CD14-positive monocyte (primary cell): ENCODE measurements around the gene ZIC5. TPM values are rescaled to one million over a fixed set of nuclear protein-coding genes. Genes with fewer than 3 reads are reported as not detected.
A peak's percentile ranks its signal among the peaks of the same experiment; 100 is the strongest.

Source experiments
- DNase-seq, 3 donors: peaks; one replicate each; pipeline ENCODE4 v3.0.0-alpha.2; 2011 to 2022
- H2AFZ ChIP-seq: 2 replicates; pipeline ENCODE4 v1.6.0; 2012; ENCODE audit warnings: mild to moderate bottlenecking, low read depth, low read length, inconsistent platforms; ENCODE audit not compliant: insufficient read depth, poor library complexity, severe bottlenecking
- H3K27ac ChIP-seq, 2 donors: 1 replicate in 1 of 2; 2 replicates in 1 of 2; pipeline ENCODE4 v1.5.1; 2012 to 2013; ENCODE audit warnings: low read length in 2 of 2, control low read depth in 1 of 2, inconsistent platforms in 1 of 2, low read depth in 1 of 2, mild to moderate bottlenecking in 1 of 2
- H3K27me3 ChIP-seq, 2 donors: one replicate each; pipeline versions ENCODE4 v1.6.0 to v1.6.1; 2011 to 2013; ENCODE audit warnings: low read length in 2 of 2; ENCODE audit not compliant: control insufficient read depth in 2 of 2, insufficient read depth in 2 of 2
- H3K36me3 ChIP-seq, 2 donors: replicated peaks in 1 of 2; 1 replicate in 1 of 2; 2 replicates in 1 of 2; pipeline versions ENCODE4 v1.5.1 to v1.6.1; 2012 to 2013; ENCODE audit warnings: low read length in 2 of 2, control low read depth in 1 of 2, inconsistent platforms in 1 of 2, mild to moderate bottlenecking in 1 of 2; ENCODE audit not compliant: insufficient read depth in 2 of 2, control insufficient read depth in 1 of 2
- H3K4me1 ChIP-seq, 2 donors: 1 replicate in 1 of 2; 2 replicates in 1 of 2; pipeline versions ENCODE4 v1.5.1 to v1.6.1; 2012 to 2013; ENCODE audit warnings: low read length in 2 of 2, control low read depth in 1 of 2, inconsistent platforms in 1 of 2, mild to moderate bottlenecking in 1 of 2, moderate library complexity in 1 of 2; ENCODE audit not compliant: insufficient read depth in 2 of 2, control insufficient read depth in 1 of 2
- H3K4me2 ChIP-seq: replicated peaks from 2 replicates; pipeline ENCODE3; 2012; ENCODE audit warnings: low read length, moderate library complexity, mild to moderate bottlenecking; ENCODE audit not compliant: poor library complexity, severe bottlenecking; ENCODE audit errors: extremely low read depth
- H3K4me3 ChIP-seq, 3 experiments: fragments of 200-600 bp in 1 of 3; sonication (generic) in 1 of 3; replicated peaks in 1 of 3; 1 replicate in 2 of 3; 2 replicates in 1 of 3; pipeline ENCODE4 v1.5.1; 2011 to 2013; ENCODE audit warnings: low read length in 3 of 3, mild to moderate bottlenecking in 3 of 3, control low read depth in 2 of 3, low read depth in 2 of 3, inconsistent platforms in 1 of 3, moderate library complexity in 1 of 3
- H3K79me2 ChIP-seq: 2 replicates; pipeline ENCODE4 v1.6.0; 2012; ENCODE audit warnings: mild to moderate bottlenecking, control low read depth, inconsistent platforms, low read length, moderate library complexity; ENCODE audit not compliant: insufficient read depth
- H3K9ac ChIP-seq: 2 replicates; pipeline ENCODE4 v1.6.0; 2017; ENCODE audit warnings: low read length, mild to moderate bottlenecking; ENCODE audit not compliant: insufficient read depth, poor library complexity, severe bottlenecking
- H3K9me3 ChIP-seq, 2 donors: replicated peaks in 1 of 2; 1 replicate in 1 of 2; 2 replicates in 1 of 2; pipeline versions ENCODE4 v1.5.1 to v1.6.1; 2012 to 2013; ENCODE audit warnings: low read length in 2 of 2, control low read depth in 1 of 2; ENCODE audit not compliant: control insufficient read depth in 1 of 2, insufficient read depth in 1 of 2
- H4K20me1 ChIP-seq: 2 replicates; pipeline ENCODE4 v1.6.0; 2012; ENCODE audit warnings: mild to moderate bottlenecking, low read length, control low read depth, moderate library complexity; ENCODE audit not compliant: insufficient read depth
- H3K27ac Mint-ChIP-seq, 7 donors: one replicate each; pipeline ENCODE4 v1.8.0; 2020; ENCODE audit warnings: mild to moderate bottlenecking in 7 of 7, mixed read lengths in 7 of 7, moderate library complexity in 6 of 7, inconsistent platforms in 2 of 7
- H3K27me3 Mint-ChIP-seq, 3 donors: one replicate each; pipeline ENCODE4 v1.8.0; 2021 to 2022; ENCODE audit warnings: low read depth in 3 of 3, mild to moderate bottlenecking in 3 of 3, mixed read lengths in 3 of 3, moderate library complexity in 3 of 3, inconsistent platforms in 1 of 3
- H3K36me3 Mint-ChIP-seq, 2 donors: one replicate each; pipeline ENCODE4 v1.8.0; 2020; ENCODE audit warnings: mixed read lengths in 2 of 2, inconsistent platforms in 1 of 2, mild to moderate bottlenecking in 1 of 2
- H3K4me1 Mint-ChIP-seq: one replicate; pipeline ENCODE4 v1.8.0; 2020; ENCODE audit warnings: mild to moderate bottlenecking, mixed read lengths
- H3K4me3 Mint-ChIP-seq, 2 donors: one replicate each; pipeline ENCODE4 v1.8.0; 2020; ENCODE audit warnings: mild to moderate bottlenecking in 2 of 2, mixed read lengths in 2 of 2, moderate library complexity in 1 of 2
- H3K9me3 Mint-ChIP-seq, 7 donors: one replicate each; pipeline ENCODE4 v1.8.0; 2020 to 2022; ENCODE audit warnings: mixed read lengths in 7 of 7, mild to moderate bottlenecking in 6 of 7, moderate library complexity in 6 of 7, inconsistent platforms in 2 of 7
- CTCF ChIP-seq: fragments of 200-600 bp; IDR thresholded peaks from one replicate; pipeline ENCODE4 v1.8.0; 2022; ENCODE audit warnings: antibody characterized with exemption, mild to moderate bottlenecking
- WGBS: methylation state at CpG from one replicate; pipeline ENCODE4 v1.1.5; 2013; ENCODE audit warnings: missing lambda C conversion rate; ENCODE audit not compliant: insufficient coverage; 5-methylcytosine and 5-hydroxymethylcytosine counted together
- intact Hi-C, 2 donors: fragments of 100-400 bp; cut with micrococcal nuclease; formaldehyde crosslinking; loops; one replicate each; pipeline versions ENCODE4 v1.15.0 to v1.15.1; 2023
- polyA plus RNA-seq, 3 donors: library from polyadenylated mRNA; depleted of rRNA in 1 of 3; unstranded in 2 of 3; stranded (reverse) in 1 of 3; fragments of 300-500 nt in 2 of 3; fragments of >200 nt in 1 of 3; fragmentation: Illumina TruSeq in 2 of 3; gene quantifications; 1 replicate in 2 of 3; 2 replicates in 1 of 3; pipeline ENCODE4 v1.2.3, GENCODE V29; 2012 to 2021

The ZIC5 gene
- polyA plus RNA-seq, 3 donors, result not detected

GRCh38 chr13:99958406-99959126 is 13.0 kb downstream of the ZIC5 start:
- H3K9ac ChIP-seq, result no peak overlapping the region
- H2AFZ ChIP-seq, result no peak overlapping the region
- DNase-seq, result no peak
- TF ChIP-seq CTCF, result no peak
- H3K27ac ChIP-seq, result no peak overlapping the region
- peaks cover 89 to 100% of the 10 kb centered on the region in 2 donors for H3K27me3 ChIP-seq
- no peak overlapping the region for H3K4me2 ChIP-seq
- intact Hi-C loops, result no loop called here
- H3K9me3 Mint-ChIP-seq, result peaks cover 0 to 30% (median 6%) of the 10 kb centered on the region in 7 donors
- H3K27ac Mint-ChIP-seq, result no peak overlapping the region
- peak overlapping the region in 1 of 2 donors; percentile 74 for H3K4me3 Mint-ChIP-seq
- H3K9me3 ChIP-seq, result peaks cover 0 to 37% of the 10 kb centered on the region in 2 donors
- no peak overlapping the region for H3K4me3 ChIP-seq
- H3K79me2 ChIP-seq, result no peaks in the 10 kb centered on the region
- WGBS, result 9% methylated on average over 31 of the region's 35 CpGs
- peaks cover 18% of the 10 kb centered on the region for H3K4me1 Mint-ChIP-seq
- H3K36me3 ChIP-seq, result no peaks in the 10 kb centered on the region
- H3K4me1 ChIP-seq, result peaks cover 5 to 7% of the 10 kb centered on the region in 2 donors
- H4K20me1 ChIP-seq, result no peaks in the 10 kb centered on the region
- peaks cover 90 to 95% (median 92%) of the 10 kb centered on the region in 3 donors for H3K27me3 Mint-ChIP-seq
- H3K36me3 Mint-ChIP-seq, result peaks cover 0 to 6% of the 10 kb centered on the region in 2 donors

- TF ChIP-seq CTCF, result no peak
Measured at GRCh38 chr13:99956473-99957349, 14.9 kb downstream of the ZIC5 start.

More at GRCh38 chr13:99956473-99957349, 14.9 kb downstream of the ZIC5 start:
- Histone ChIP-seq H3K36me3 (no peaks in the 10 kb centered on the region), H4K20me1 (no peaks in the 10 kb centered on the region), H3K9me3 (peaks cover 0 to 37% of the 10 kb centered on the region in 2 donors), H3K79me2 (no peaks in the 10 kb centered on the region), H3K9ac (no peak overlapping the region), H3K4me1 (peaks cover 5 to 7% of the 10 kb centered on the region in 2 donors), H3K4me3 (no peak overlapping the region), H3K4me2 (no peak overlapping the region), H3K27ac (no peak overlapping the region), H3K27me3 (peaks cover 75 to 92% of the 10 kb centered on the region in 2 donors), H2AFZ (no peak overlapping the region)
- Mint-ChIP-seq H3K4me1 (peaks cover 18% of the 10 kb centered on the region), H3K27ac (no peak overlapping the region), H3K36me3 (peaks cover 0 to 6% of the 10 kb centered on the region in 2 donors), H3K9me3 (peaks cover 0 to 30% (median 6%) of the 10 kb centered on the region in 7 donors), H3K4me3 (peak overlapping the region in 1 of 2 donors; percentile 86), H3K27me3 (peaks cover 93 to 99% (median 97%) of the 10 kb centered on the region in 3 donors)
- intact Hi-C loops, result no loop called here
- WGBS, result 1% methylated on average over 57 of the region's 68 CpGs
- DNase-seq, result no peak
